ENCODE data around the gene ZNF467. TPM values are rescaled to one million over a fixed set of nuclear protein-coding genes. Genes with fewer than 3 reads are reported as not detected.

ZNF467 gene, protein sequence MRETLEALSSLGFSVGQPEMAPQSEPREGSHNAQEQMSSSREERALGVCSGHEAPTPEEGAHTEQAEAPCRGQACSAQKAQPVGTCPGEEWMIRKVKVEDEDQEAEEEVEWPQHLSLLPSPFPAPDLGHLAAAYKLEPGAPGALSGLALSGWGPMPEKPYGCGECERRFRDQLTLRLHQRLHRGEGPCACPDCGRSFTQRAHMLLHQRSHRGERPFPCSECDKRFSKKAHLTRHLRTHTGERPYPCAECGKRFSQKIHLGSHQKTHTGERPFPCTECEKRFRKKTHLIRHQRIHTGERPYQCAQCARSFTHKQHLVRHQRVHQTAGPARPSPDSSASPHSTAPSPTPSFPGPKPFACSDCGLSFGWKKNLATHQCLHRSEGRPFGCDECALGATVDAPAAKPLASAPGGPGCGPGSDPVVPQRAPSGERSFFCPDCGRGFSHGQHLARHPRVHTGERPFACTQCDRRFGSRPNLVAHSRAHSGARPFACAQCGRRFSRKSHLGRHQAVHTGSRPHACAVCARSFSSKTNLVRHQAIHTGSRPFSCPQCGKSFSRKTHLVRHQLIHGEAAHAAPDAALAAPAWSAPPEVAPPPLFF
- 2.6 and 3.8 TPM in 2 replicates for total RNA-seq

DNA sequence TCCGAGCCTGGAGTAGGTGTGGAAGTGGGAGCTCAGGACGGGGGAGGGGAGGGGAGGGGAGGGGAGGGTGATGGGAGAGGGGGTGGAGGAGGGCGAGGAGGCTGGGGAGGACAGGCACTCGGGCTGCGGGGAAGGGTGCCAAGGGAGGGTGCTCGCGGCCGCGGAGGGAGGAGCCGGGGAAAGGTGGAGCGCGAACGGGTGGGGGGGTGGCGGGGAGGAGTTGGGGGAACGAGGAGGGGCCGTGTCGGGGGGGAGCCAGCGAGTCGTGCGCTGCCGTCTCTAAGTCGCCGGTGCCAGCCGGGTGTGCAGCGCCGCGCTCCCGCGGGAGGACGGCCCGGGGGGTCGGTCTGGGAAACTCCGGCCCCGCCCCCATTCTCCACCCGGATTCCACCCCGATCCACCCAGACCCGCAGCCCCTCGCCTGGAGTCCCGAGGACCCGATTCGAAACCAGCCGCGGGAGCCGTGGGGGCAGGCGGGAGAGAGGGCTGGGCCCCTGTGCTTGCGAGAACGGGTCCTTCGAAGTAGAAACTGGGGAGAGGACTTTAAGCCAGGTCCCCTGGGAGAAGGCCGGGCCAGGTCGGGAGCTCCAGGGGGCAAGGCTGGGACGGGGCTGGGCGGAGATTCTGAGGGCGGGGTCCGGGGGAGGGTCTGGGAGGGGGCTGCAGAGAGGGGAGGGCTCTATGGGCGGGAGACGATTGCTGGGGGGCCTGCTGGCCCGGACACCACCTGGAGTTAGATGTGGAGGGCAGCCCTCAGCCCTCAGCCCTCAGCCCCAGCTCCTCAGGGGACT, at the start of gene ZNF467:
Gene ZNF467, minus strand, starts transcription at position 143 of the 791 bp plus-strand sequence. CDS start 2,556 bp downstream, outside the sequence.

Other genes with a start within 250 kb of the ZNF467 start
- gene ZNF862, start 64.8 kb upstream of the ZNF467 start, total RNA-seq = 5.8 and 10.5 TPM in 2 replicates
- gene ATP6V0E2, start 100.4 kb upstream of the ZNF467 start, total RNA-seq = 10.0 and 14.7 TPM in 2 replicates